IMR-90 (cell line): ENCODE measurements around the gene PDZRN3.

Source experiments
- BHLHE40 ChIP-seq: fragments of 150-350 bp; IDR thresholded peaks from 2 replicates; pipeline ENCODE4 v1.6.1; 2016; ENCODE audit warnings: mild to moderate bottlenecking, low read depth, low read length
- CEBPB ChIP-seq: IDR thresholded peaks from 2 replicates; pipeline ENCODE4 v1.6.1; 2012; ENCODE audit warnings: low read depth, low read length, improper control_type of control experiment
- CHD1 ChIP-seq: IDR thresholded peaks from 2 replicates; pipeline ENCODE4 v1.6.1; 2012; ENCODE audit warnings: low read depth, low read length, improper control_type of control experiment
- FOS ChIP-seq: fragments of 150-350 bp; IDR thresholded peaks from 2 replicates; pipeline ENCODE4 v1.6.1; 2016; ENCODE audit warnings: low read depth, low read length
- MAZ ChIP-seq: IDR thresholded peaks from 2 replicates; pipeline ENCODE4 v1.6.1; 2012; ENCODE audit warnings: low read depth, mild to moderate bottlenecking, low read length, improper control_type of control experiment, moderate library complexity, borderline replicate concordance
- MXI1 ChIP-seq: IDR thresholded peaks from 2 replicates; pipeline ENCODE4 v1.6.1; 2012; ENCODE audit warnings: low read depth, mild to moderate bottlenecking, low read length, moderate library complexity, borderline replicate concordance
- POLR2A ChIP-seq: IDR thresholded peaks from 2 replicates; pipeline ENCODE4 v1.6.1; 2012; ENCODE audit warnings: mild to moderate bottlenecking, low read depth, low read length
- RAD21 ChIP-seq: IDR thresholded peaks from 2 replicates; pipeline ENCODE4 v1.6.1; 2012; ENCODE audit warnings: low read length, improper control_type of control experiment
- RFX5 ChIP-seq: IDR thresholded peaks from 2 replicates; pipeline ENCODE4 v1.8.0; 2012; ENCODE audit warnings: low read depth, mild to moderate bottlenecking, low read length, moderate library complexity
- SMC3 ChIP-seq: fragments of 150-350 bp; IDR thresholded peaks from 2 replicates; pipeline ENCODE4 v1.6.1; 2016; ENCODE audit warnings: low read depth, mild to moderate bottlenecking, antibody characterized with exemption, low read length, moderate library complexity
- TF ChIP-seq, protein P1 (sequence below): conservative IDR thresholded peaks from 2 replicates; pipeline ENCODE4 v1.5.1; 2012; ENCODE audit warnings: mild to moderate bottlenecking, low read depth, low read length, improper control_type of control experiment
- TF ChIP-seq, protein P2 (sequence below): fragments of 150-350 bp; IDR thresholded peaks from 2 replicates; pipeline ENCODE4 v1.6.1; 2017; ENCODE audit warnings: mild to moderate bottlenecking, antibody characterized with exemption, low read length, low read depth

DNA sequence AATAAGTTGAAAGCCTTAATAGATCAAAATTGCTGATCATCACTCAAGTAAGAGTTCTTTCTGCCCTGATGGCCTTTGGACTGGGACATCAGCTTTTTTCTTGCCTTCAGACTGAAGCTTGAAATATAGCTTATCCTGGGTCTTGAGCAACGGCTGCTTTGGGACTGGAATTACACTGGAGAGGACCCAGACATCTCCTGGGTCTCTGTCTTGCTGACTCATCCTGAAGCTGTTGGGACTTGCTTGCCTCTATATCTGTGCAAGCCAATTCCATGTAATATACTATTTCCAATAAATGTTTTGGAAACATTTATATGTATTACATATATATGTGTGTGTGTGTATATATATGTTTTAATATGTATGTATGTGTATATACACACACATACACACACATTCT lies 260.2 kb downstream of the PDZRN3 start:
- no peak for TF ChIP-seq POLR2A
- TF ChIP-seq, protein P1, sequence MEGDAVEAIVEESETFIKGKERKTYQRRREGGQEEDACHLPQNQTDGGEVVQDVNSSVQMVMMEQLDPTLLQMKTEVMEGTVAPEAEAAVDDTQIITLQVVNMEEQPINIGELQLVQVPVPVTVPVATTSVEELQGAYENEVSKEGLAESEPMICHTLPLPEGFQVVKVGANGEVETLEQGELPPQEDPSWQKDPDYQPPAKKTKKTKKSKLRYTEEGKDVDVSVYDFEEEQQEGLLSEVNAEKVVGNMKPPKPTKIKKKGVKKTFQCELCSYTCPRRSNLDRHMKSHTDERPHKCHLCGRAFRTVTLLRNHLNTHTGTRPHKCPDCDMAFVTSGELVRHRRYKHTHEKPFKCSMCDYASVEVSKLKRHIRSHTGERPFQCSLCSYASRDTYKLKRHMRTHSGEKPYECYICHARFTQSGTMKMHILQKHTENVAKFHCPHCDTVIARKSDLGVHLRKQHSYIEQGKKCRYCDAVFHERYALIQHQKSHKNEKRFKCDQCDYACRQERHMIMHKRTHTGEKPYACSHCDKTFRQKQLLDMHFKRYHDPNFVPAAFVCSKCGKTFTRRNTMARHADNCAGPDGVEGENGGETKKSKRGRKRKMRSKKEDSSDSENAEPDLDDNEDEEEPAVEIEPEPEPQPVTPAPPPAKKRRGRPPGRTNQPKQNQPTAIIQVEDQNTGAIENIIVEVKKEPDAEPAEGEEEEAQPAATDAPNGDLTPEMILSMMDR = no peak
- no peak for TF ChIP-seq SMC3
- TF ChIP-seq CHD1 = no peak
- no peak for TF ChIP-seq FOS
- TF ChIP-seq BHLHE40 = no peak
- no peak for TF ChIP-seq MAZ
- TF ChIP-seq, protein P2, sequence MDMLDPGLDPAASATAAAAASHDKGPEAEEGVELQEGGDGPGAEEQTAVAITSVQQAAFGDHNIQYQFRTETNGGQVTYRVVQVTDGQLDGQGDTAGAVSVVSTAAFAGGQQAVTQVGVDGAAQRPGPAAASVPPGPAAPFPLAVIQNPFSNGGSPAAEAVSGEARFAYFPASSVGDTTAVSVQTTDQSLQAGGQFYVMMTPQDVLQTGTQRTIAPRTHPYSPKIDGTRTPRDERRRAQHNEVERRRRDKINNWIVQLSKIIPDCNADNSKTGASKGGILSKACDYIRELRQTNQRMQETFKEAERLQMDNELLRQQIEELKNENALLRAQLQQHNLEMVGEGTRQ = no peak
- no peak for TF ChIP-seq RAD21
- no peak for TF ChIP-seq CEBPB
- TF ChIP-seq MXI1 = no peak
- TF ChIP-seq RFX5 = no peak
